Loucy (cell line): ENCODE measurements around the gene TTC8.

Experiments
- H2AFZ ChIP-seq: fragments of 200-600 bp; sonication (generic); 2 replicates; pipeline ENCODE4 v1.6.0; 2016; ENCODE audit warnings: antibody characterized with exemption, mild to moderate bottlenecking, low read length, moderate library complexity
- H3F3A ChIP-seq: fragments of 200-600 bp; 2 replicates; pipeline ENCODE4 v1.6.0; 2016; ENCODE audit warnings: antibody characterized with exemption, low read depth, mild to moderate bottlenecking
- H3K27me3 ChIP-seq: fragments of 200-600 bp; sonication (generic); 2 replicates; pipeline ENCODE4 v1.6.1; 2014; ENCODE audit warnings: low read length, mild to moderate bottlenecking; ENCODE audit not compliant: insufficient read depth, poor library complexity, severe bottlenecking
- H3K36me3 ChIP-seq: fragments of 200-600 bp; sonication (generic); 2 replicates; pipeline ENCODE4 v1.6.1; 2016; ENCODE audit warnings: low read length; ENCODE audit not compliant: insufficient read depth
- H3K4me1 ChIP-seq: fragments of 200-600 bp; sonication (generic); 2 replicates; pipeline ENCODE4 v1.5.1; 2014; ENCODE audit warnings: low read length, mild to moderate bottlenecking; ENCODE audit not compliant: insufficient read depth, poor library complexity, severe bottlenecking
- H3K4me2 ChIP-seq: fragments of 200-600 bp; sonication (generic); 2 replicates; pipeline ENCODE4 v1.6.0; 2014; ENCODE audit warnings: antibody characterized with exemption, low read length, low read depth, mild to moderate bottlenecking; ENCODE audit not compliant: poor library complexity, severe bottlenecking
- H3K4me3 ChIP-seq: fragments of 200-600 bp; sonication (generic); 2 replicates; pipeline ENCODE4 v1.5.1; 2014; ENCODE audit warnings: low read length, mild to moderate bottlenecking, mixed read lengths; ENCODE audit not compliant: poor library complexity, severe bottlenecking
- H3K79me2 ChIP-seq: fragments of 200-600 bp; sonication (generic); 2 replicates; pipeline ENCODE4 v1.6.1; 2014; ENCODE audit warnings: low read length; ENCODE audit not compliant: insufficient read depth
- H3K9ac ChIP-seq: fragments of 200-600 bp; sonication (generic); 2 replicates; pipeline ENCODE4 v1.6.0; 2014; ENCODE audit warnings: mild to moderate bottlenecking, low read depth, low read length, moderate library complexity; ENCODE audit not compliant: poor library complexity, severe bottlenecking
- H3K9me2 ChIP-seq: fragments of 200-600 bp; sonication (generic); replicated peaks from 2 replicates; pipeline ENCODE4 v1.6.1; 2016; ENCODE audit warnings: low read depth, low read length, mixed read lengths
- H3K9me3 ChIP-seq: fragments of 200-600 bp; sonication (generic); 2 replicates; pipeline ENCODE4 v1.6.1; 2014; ENCODE audit warnings: mild to moderate bottlenecking, antibody characterized with exemption, low read length, low read depth; ENCODE audit not compliant: insufficient read depth
- H4K20me1 ChIP-seq: fragments of 200-600 bp; sonication (generic); 2 replicates; pipeline ENCODE4 v1.6.0; 2014; ENCODE audit warnings: antibody characterized with exemption, low read length, mild to moderate bottlenecking; ENCODE audit not compliant: insufficient read depth, poor library complexity, severe bottlenecking
- EZH2phosphoT487 ChIP-seq: fragments of 200-600 bp; IDR thresholded peaks from 2 replicates; pipeline ENCODE4 v1.6.1; 2018; ENCODE audit warnings: antibody characterized with exemption, mild to moderate bottlenecking, moderate library complexity, borderline replicate concordance
- TF ChIP-seq, protein P1 (sequence below): fragments of 200-600 bp; sonication (generic); conservative IDR thresholded peaks from 2 replicates; pipeline ENCODE4 v1.5.1; 2014; ENCODE audit warnings: mild to moderate bottlenecking, antibody characterized with exemption, low read length

TTC8 gene

DNA sequence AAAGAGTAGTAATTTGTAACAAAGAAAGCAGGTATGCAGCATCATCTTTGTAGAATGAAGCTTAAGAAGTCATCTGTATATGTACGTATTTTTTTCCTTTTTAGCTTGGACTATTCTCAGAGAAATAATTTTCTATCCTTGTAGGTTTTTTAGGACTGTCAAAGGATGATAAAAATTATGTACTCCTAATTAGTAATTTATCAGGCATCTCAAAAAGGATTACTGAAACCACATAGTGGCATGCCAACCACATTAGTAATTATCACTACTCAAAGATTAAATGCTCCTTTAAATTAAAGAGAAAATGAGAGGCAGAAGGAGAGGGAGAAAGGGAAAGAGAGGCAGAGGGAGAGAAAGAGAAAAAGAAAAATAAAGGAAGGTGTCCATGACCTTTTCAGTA, 17.3 kb downstream of the TTC8 start:
- Histone ChIP-seq H3K27me3 (no peaks in the 10 kb centered on the region), H4K20me1 (no peaks in the 10 kb centered on the region), H3K4me3 (no peak overlapping the region), H2AFZ (no peak overlapping the region), H3K4me1 (no peaks in the 10 kb centered on the region), H3K36me3 (no peaks in the 10 kb centered on the region), H3K9me2 (no peaks in the 10 kb centered on the region), H3K9me3 (no peaks in the 10 kb centered on the region), H3K9ac (no peak overlapping the region), H3K79me2 (no peaks in the 10 kb centered on the region), H3F3A (no peaks in the 10 kb centered on the region), H3K4me2 (no peak overlapping the region)
- TF ChIP-seq, protein P1, sequence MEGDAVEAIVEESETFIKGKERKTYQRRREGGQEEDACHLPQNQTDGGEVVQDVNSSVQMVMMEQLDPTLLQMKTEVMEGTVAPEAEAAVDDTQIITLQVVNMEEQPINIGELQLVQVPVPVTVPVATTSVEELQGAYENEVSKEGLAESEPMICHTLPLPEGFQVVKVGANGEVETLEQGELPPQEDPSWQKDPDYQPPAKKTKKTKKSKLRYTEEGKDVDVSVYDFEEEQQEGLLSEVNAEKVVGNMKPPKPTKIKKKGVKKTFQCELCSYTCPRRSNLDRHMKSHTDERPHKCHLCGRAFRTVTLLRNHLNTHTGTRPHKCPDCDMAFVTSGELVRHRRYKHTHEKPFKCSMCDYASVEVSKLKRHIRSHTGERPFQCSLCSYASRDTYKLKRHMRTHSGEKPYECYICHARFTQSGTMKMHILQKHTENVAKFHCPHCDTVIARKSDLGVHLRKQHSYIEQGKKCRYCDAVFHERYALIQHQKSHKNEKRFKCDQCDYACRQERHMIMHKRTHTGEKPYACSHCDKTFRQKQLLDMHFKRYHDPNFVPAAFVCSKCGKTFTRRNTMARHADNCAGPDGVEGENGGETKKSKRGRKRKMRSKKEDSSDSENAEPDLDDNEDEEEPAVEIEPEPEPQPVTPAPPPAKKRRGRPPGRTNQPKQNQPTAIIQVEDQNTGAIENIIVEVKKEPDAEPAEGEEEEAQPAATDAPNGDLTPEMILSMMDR, result no peak
- TF ChIP-seq EZH2phosphoT487, result no peak

DNA sequence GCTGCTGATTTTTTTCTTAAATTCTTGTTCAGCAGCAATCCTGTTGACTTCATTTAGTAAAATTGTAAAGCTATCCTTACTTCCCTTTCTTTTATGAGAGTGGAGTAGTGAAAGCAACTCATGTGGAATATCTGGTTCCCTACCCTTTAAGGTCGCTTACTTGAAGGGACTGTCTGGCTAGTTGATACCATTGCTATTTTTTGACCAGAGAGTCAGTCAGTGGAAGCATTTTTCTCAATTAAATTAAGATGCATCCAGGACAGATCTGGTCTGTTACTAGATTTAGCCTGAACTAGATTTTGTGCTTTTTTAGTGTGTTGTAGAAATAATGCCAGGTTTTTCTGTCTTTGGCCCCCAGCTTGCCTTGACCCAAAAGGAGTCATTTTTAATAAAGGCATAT, 18.0 kb downstream of the TTC8 start:
- Histone ChIP-seq H3K4me3 (no peak overlapping the region), H3K36me3 (no peaks in the 10 kb centered on the region), H2AFZ (no peak overlapping the region), H3K79me2 (no peaks in the 10 kb centered on the region), H3K9me2 (no peaks in the 10 kb centered on the region), H4K20me1 (no peaks in the 10 kb centered on the region), H3K4me1 (no peaks in the 10 kb centered on the region), H3K27me3 (no peaks in the 10 kb centered on the region), H3K4me2 (no peak overlapping the region), H3K9ac (no peak overlapping the region), H3K9me3 (no peaks in the 10 kb centered on the region), H3F3A (no peaks in the 10 kb centered on the region)
- TF ChIP-seq, protein P1, result no peak
- TF ChIP-seq EZH2phosphoT487, result no peak

GRCh38 chr14:88844980-88845491, 20.6 kb downstream of the TTC8 start:
- Histone ChIP-seq H3F3A (no peaks in the 10 kb centered on the region), H3K9ac (no peak overlapping the region), H4K20me1 (no peaks in the 10 kb centered on the region), H3K4me2 (no peak overlapping the region), H2AFZ (no peak overlapping the region), H3K79me2 (no peaks in the 10 kb centered on the region), H3K4me3 (no peak overlapping the region), H3K9me2 (no peaks in the 10 kb centered on the region), H3K36me3 (no peaks in the 10 kb centered on the region), H3K4me1 (no peaks in the 10 kb centered on the region), H3K9me3 (no peaks in the 10 kb centered on the region), H3K27me3 (no peaks in the 10 kb centered on the region)
- no peak for TF ChIP-seq EZH2phosphoT487
- TF ChIP-seq, protein P1, result no peak
